NCI-H82 (cell line): ENCODE measurements around the gene BEAN1.

Source experiments
- DNase-seq: peaks from one replicate; lab custom pipeline; 2025; lab: John Stamatoyannopoulos, UW

The BEAN1 gene

GRCh38 chr16:66521951-66522771 lies 95.1 kb downstream of the BEAN1 start:
- no peak for DNase-seq

- DNase-seq, result no peak
Measured at GRCh38 chr16:66522816-66523590, 95.9 kb downstream of the BEAN1 start.

GRCh38 chr16:66523861-66524354 lies 96.8 kb downstream of the BEAN1 start:
- DNase-seq, result no peak

DNA sequence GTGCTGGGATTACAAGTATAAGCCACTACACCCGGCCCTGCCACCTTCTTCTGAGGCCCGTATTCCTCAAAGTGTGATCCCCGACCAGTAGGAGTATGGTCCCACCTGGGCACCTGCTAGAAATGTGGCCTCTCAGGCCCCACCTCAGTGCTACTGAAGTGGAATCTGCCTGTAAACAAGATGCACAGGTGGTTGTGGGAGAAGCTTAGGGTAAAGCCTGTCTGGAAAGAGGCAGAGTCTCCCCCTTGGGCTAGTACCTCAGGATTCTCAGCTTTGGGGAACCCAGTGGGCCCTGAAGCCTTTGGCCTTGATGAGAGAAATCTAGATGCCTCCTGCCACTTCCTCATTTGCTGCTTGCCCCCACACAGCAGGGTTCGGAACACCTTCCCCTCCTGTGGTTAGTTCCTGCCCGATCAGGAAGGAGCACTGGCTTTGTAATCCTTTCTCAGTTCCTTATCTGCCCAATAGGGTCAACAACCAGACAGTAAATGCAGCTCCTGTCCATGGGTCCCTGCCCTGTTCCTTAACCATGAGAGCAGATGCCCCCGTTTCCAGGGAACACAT lies 97.6 kb downstream of the BEAN1 start:
- no peak for DNase-seq

DNA sequence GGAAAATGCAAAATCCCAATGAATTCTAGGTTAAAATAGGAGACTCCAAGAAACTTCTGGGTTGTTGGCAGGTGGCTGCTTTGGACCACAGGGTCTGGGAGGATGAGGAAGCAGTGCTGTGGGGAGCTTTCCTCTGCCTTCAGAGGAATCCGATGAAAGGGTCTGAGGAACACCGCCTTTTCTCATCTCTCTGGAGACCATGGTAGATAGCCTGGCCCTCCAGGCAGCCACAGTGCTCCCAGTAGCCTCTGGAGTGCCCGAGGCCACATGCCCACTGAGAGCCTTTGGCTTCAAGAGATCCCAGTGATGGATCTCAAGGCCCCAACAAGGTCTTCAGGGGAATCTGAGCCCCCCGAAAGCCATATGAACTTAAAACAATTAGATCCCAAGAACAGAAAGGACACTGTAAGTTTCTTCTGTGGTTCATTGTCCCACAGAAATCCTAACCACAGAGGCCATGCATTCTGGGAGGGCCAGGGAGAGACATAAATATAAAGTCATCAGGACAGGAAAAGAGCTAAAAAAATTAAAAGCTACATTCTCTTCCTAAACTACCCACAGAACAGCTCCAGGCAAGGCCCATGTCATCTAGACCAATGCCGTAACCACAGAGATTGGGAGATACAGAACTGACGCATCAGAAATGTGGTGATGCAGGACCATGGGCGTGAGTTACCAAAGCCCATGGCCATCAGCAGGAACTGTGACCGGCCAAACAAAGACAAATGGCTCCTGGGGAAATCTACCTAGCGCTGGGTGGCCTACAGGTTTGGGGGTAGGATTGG lies 98.5 kb downstream of the BEAN1 start:
- no peak for DNase-seq

- no peak for DNase-seq
Measured at GRCh38 chr16:66528294-66528693, 101.2 kb downstream of the BEAN1 start.

DNA sequence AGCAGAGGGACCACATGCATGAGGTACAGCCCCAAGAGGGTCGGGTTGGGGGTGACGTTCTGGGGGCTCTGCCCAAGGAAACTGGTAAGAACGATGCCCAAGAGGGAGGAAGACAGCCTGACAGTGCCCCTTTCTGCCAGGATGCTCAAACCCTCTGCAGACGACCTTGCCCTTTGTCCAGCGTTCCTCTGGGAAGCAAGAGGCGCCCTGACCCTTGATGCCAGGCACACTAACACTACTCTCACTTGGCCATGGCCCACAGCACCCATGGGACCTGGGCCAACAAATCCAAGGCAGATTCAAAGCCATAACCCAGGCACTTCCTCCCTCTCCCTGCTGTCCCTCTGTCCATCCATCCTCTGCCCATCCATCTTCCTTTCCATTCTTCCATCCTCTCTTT lies 102.4 kb downstream of the BEAN1 start:
- no peak for DNase-seq
